Body of pancreas (tissue), 4 donors: ENCODE data around the gene GPR179.
"Not testable (repeated sequence)": the region's sequence is repeated elsewhere in the genome, so short reads cannot be mapped to it uniquely, and the experiment has no call there.

ENCODE experiments used
- POLR2A ChIP-seq, 3 donors: fragments of 450-650 bp; IDR thresholded peaks; one replicate each; pipeline ENCODE4 v1.6.1; 2016; ENCODE audit warnings: antibody characterized with exemption in 3 of 3, mild to moderate bottlenecking in 2 of 3
- TF ChIP-seq, protein P1 (sequence below), 7 experiments: fragments of 450-650 bp in 4 of 7; fragments of 200-600 bp in 3 of 7; sonication (generic) in 3 of 7; IDR thresholded peaks; one replicate each; pipeline ENCODE4 v1.5.1; 2016 to 2019; ENCODE audit warnings: antibody characterized with exemption in 7 of 7

- TF ChIP-seq, protein P1, sequence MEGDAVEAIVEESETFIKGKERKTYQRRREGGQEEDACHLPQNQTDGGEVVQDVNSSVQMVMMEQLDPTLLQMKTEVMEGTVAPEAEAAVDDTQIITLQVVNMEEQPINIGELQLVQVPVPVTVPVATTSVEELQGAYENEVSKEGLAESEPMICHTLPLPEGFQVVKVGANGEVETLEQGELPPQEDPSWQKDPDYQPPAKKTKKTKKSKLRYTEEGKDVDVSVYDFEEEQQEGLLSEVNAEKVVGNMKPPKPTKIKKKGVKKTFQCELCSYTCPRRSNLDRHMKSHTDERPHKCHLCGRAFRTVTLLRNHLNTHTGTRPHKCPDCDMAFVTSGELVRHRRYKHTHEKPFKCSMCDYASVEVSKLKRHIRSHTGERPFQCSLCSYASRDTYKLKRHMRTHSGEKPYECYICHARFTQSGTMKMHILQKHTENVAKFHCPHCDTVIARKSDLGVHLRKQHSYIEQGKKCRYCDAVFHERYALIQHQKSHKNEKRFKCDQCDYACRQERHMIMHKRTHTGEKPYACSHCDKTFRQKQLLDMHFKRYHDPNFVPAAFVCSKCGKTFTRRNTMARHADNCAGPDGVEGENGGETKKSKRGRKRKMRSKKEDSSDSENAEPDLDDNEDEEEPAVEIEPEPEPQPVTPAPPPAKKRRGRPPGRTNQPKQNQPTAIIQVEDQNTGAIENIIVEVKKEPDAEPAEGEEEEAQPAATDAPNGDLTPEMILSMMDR (IDR thresholded peaks at IDR 0.05): not testable (repeated sequence)
- TF ChIP-seq POLR2A (IDR thresholded peaks at IDR 0.05): not testable (repeated sequence)
These were observed 54.0 kb downstream of the GPR179 start for GRCh38 chr17:38289760-38290159.
